B cell (primary cell): Measurements from ENCODE around the gene CPM. TPM values are rescaled to one million over a fixed set of nuclear protein-coding genes. Genes with fewer than 3 reads are reported as not detected.

Experiments used
- ATAC-seq: fragments of 200-7000 bp; cut with Tn5 transposase; one replicate; pipeline ENCODE4 v1.10.0; 2021; ENCODE audit warnings: low read depth, mild to moderate bottlenecking, moderate number of reproducible peaks, moderate library complexity
- CTCF ChIA-PET: fragments of 350-600 bp; sonication (Branson Sonifier 250); formaldehyde crosslinking; loops from one replicate; lab custom pipeline; 2021; ENCODE audit warnings: antibody characterized with exemption, inconsistent platforms; lab: Charles Lee
- POLR2A ChIA-PET: fragments of 350-600 bp; sonication (Branson Sonifier 250); formaldehyde crosslinking; loops from one replicate; lab custom pipeline; 2021; ENCODE audit warnings: antibody characterized with exemption; lab: Charles Lee
- DNase-seq: peaks from one replicate; pipeline ENCODE4 v3.0.0; 2013
- H2AFZ ChIP-seq: 2 replicates; pipeline ENCODE4 v1.6.1; 2012; ENCODE audit warnings: mild to moderate bottlenecking, low read depth, low read length; ENCODE audit not compliant: insufficient read depth, poor library complexity, severe bottlenecking
- H3K27ac ChIP-seq, 2 donors: 1 replicate in 1 of 2; 2 replicates in 1 of 2; pipeline ENCODE4 v1.5.1; 2012 to 2013; ENCODE audit warnings: low read length in 2 of 2, mild to moderate bottlenecking in 2 of 2, moderate library complexity in 1 of 2
- H3K27me3 ChIP-seq, 4 experiments: fragments of 200-600 bp in 1 of 4; sonication (generic) in 1 of 4; replicated peaks in 1 of 4; 1 replicate in 2 of 4; 2 replicates in 2 of 4; pipeline versions ENCODE4 v1.6.1 to v1.7.0; 2013 to 2016; ENCODE audit warnings: low read length in 3 of 4, mild to moderate bottlenecking in 2 of 4, mixed read lengths in 1 of 4, moderate library complexity in 1 of 4; ENCODE audit not compliant: insufficient read depth in 4 of 4, control insufficient read depth in 3 of 4; ENCODE audit errors: control extremely low read depth in 1 of 4
- H3K36me3 ChIP-seq, 2 experiments: replicated peaks in 1 of 2; 1 replicate in 1 of 2; 2 replicates in 1 of 2; pipeline versions ENCODE4 v1.6.1 to v1.7.1; 2013; ENCODE audit warnings: low read length in 1 of 2; ENCODE audit not compliant: insufficient read depth in 2 of 2, control insufficient read depth in 1 of 2; ENCODE audit errors: control extremely low read depth in 1 of 2, extremely low read depth in 1 of 2
- H3K4me1 ChIP-seq, 2 donors: fragments of 200-600 bp in 1 of 2; sonication (generic) in 1 of 2; 1 replicate in 1 of 2; 2 replicates in 1 of 2; pipeline versions ENCODE4 v1.5.1 to v1.6.1; 2013 to 2017; ENCODE audit warnings: low read length in 2 of 2; ENCODE audit not compliant: control insufficient read depth in 2 of 2, insufficient read depth in 2 of 2
- H3K4me2 ChIP-seq: replicated peaks from 2 replicates; pipeline ENCODE3; 2012; ENCODE audit warnings: mild to moderate bottlenecking, low read depth, low read length; ENCODE audit not compliant: poor library complexity, severe bottlenecking
- H3K4me3 ChIP-seq, 5 experiments: fragments of 200-600 bp in 1 of 5; sonication (generic) in 1 of 5; 1 replicate in 3 of 5; 2 replicates in 2 of 5; pipeline versions ENCODE4 v1.5.1 to v1.7.0; 2011 to 2016; ENCODE audit warnings: low read length in 4 of 5, mild to moderate bottlenecking in 4 of 5, low read depth in 2 of 5, control low read depth in 1 of 5, moderate library complexity in 1 of 5; ENCODE audit not compliant: insufficient read depth in 1 of 5; ENCODE audit errors: control extremely low read depth in 1 of 5, extremely low read depth in 1 of 5
- H3K79me2 ChIP-seq: fragments of 200-600 bp; sonication (generic); one replicate; pipeline ENCODE4 v1.6.0; 2016; ENCODE audit warnings: low read length; ENCODE audit not compliant: control insufficient read depth, insufficient read depth
- H3K9ac ChIP-seq: fragments of 200-600 bp; sonication (generic); 2 replicates; pipeline ENCODE4 v1.6.1; 2017; ENCODE audit warnings: mild to moderate bottlenecking, low read length, moderate library complexity
- H3K9me3 ChIP-seq, 3 donors: one replicate each; pipeline versions ENCODE4 v1.6.1 to v1.7.1; 2013; ENCODE audit warnings: low read length in 2 of 3; ENCODE audit not compliant: control insufficient read depth in 2 of 3, insufficient read depth in 1 of 3; ENCODE audit errors: control extremely low read depth in 1 of 3
- H4K20me1 ChIP-seq: 2 replicates; pipeline ENCODE4 v1.6.0; 2012; ENCODE audit warnings: mild to moderate bottlenecking, low read length; ENCODE audit not compliant: insufficient read depth, control insufficient read depth, poor library complexity, severe bottlenecking
- H3K27ac Mint-ChIP-seq: one replicate; pipeline ENCODE4 v1.8.0; 2021; ENCODE audit warnings: mixed read lengths
- H3K27me3 Mint-ChIP-seq: one replicate; pipeline ENCODE4 v1.8.0; 2021; ENCODE audit warnings: mixed read lengths
- H3K4me1 Mint-ChIP-seq: one replicate; pipeline ENCODE4 v1.8.0; 2021; ENCODE audit warnings: mixed read lengths
- H3K4me3 Mint-ChIP-seq: one replicate; pipeline ENCODE4 v1.8.0; 2021; ENCODE audit warnings: mixed read lengths
- H3K9me3 Mint-ChIP-seq: one replicate; pipeline ENCODE4 v1.8.0; 2022; ENCODE audit warnings: mixed read lengths; ENCODE audit not compliant: insufficient read depth
- EZH2 ChIP-seq: IDR thresholded peaks from 2 replicates; pipeline ENCODE4 v1.6.1; 2012; ENCODE audit warnings: borderline replicate concordance, low read depth, mild to moderate bottlenecking, moderate library complexity, low read length; ENCODE audit not compliant: insufficient read depth, poor library complexity, severe bottlenecking
- WGBS: methylation state at CpG from one replicate; pipeline ENCODE4 v1.1.5; 2013; ENCODE audit warnings: missing lambda C conversion rate; ENCODE audit not compliant: insufficient coverage; 5-methylcytosine and 5-hydroxymethylcytosine counted together
- intact Hi-C: fragments of 100-400 bp; cut with micrococcal nuclease; formaldehyde crosslinking; loops from one replicate; pipeline ENCODE4 v1.10.0; 2022
- polyA plus RNA-seq: library from polyadenylated mRNA; depleted of rRNA; stranded (reverse); fragments of >200 nt; gene quantifications from 2 replicates; pipeline ENCODE4 v1.2.3, GENCODE V29; 2012
- total RNA-seq, 2 donors: library from RNA; stranded (reverse); fragments of 120-200 nt in 1 of 2; gene quantifications; 1 replicate in 1 of 2; 2 replicates in 1 of 2; pipeline versions ENCODE4 v1.2.3 to v1.2.4, GENCODE V29; 2013 to 2022
- TF ChIP-seq, protein P1 (sequence below): fragments of 200-600 bp; IDR thresholded peaks from one replicate; pipeline ENCODE4 v1.8.0; 2022; ENCODE audit warnings: antibody characterized with exemption, mild to moderate bottlenecking

The CPM gene
- total and polyA plus RNA-seq, 2 donors (not counting 1 experiment from before 2014, with no cell fraction given) = 1.2 to 5.0 TPM

DNA sequence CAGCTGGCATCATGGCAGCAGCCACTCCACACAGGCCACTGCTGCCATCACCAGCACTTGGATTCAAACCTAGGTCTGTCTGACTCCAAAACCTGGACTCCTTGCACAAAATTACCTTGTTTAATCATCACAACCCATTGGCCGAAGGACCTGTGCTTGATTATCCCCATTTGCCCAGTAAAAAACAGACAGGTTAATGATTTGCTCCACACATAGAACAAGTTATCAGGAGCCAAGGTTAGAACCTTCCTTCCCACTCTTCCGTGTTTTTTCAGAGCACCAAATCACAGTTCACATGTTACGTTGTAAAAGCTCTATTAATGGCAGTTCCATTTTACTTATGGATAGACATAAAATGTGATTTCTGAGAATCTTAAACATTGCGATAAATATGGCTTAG, 23.5 kb upstream of the CPM start:
- DNase-seq (no peak), ATAC-seq (no peak)
- Histone ChIP-seq H3K4me3 (no peak overlapping the region), H4K20me1 (no peaks in the 10 kb centered on the region), H3K79me2 (no peaks in the 10 kb centered on the region), H3K27ac (no peak overlapping the region), H2AFZ (no peak overlapping the region), H3K4me1 (peaks cover 6 to 8% of the 10 kb centered on the region in 2 donors), H3K27me3 (no peaks in the 10 kb centered on the region), H3K4me2 (no peak overlapping the region), H3K36me3 (no peaks in the 10 kb centered on the region), H3K9ac (no peak overlapping the region), H3K9me3 (peaks cover 0 to 10% (median 0%) of the 10 kb centered on the region in 3 donors)
- H3K4me1 Mint-ChIP-seq = peaks cover 10% of the 10 kb centered on the region
- H3K4me3 Mint-ChIP-seq = no peak overlapping the region
- POLR2A ChIA-PET = no interaction called here
- no peaks in the 10 kb centered on the region for H3K27me3 Mint-ChIP-seq
- H3K9me3 Mint-ChIP-seq = no peaks in the 10 kb centered on the region
- TF ChIP-seq, protein P1, sequence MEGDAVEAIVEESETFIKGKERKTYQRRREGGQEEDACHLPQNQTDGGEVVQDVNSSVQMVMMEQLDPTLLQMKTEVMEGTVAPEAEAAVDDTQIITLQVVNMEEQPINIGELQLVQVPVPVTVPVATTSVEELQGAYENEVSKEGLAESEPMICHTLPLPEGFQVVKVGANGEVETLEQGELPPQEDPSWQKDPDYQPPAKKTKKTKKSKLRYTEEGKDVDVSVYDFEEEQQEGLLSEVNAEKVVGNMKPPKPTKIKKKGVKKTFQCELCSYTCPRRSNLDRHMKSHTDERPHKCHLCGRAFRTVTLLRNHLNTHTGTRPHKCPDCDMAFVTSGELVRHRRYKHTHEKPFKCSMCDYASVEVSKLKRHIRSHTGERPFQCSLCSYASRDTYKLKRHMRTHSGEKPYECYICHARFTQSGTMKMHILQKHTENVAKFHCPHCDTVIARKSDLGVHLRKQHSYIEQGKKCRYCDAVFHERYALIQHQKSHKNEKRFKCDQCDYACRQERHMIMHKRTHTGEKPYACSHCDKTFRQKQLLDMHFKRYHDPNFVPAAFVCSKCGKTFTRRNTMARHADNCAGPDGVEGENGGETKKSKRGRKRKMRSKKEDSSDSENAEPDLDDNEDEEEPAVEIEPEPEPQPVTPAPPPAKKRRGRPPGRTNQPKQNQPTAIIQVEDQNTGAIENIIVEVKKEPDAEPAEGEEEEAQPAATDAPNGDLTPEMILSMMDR = no peak
- TF ChIP-seq EZH2 = no peak
- no peak overlapping the region for H3K27ac Mint-ChIP-seq
- intact Hi-C loops = loop anchor here (10.0 kb wide), 1 partner anchor 98 kb away; no protein-coding TSS in a partner anchor
- 98% methylated on average over 3 of the region's 4 CpGs for WGBS
- CTCF ChIA-PET = no interaction called here

DNA sequence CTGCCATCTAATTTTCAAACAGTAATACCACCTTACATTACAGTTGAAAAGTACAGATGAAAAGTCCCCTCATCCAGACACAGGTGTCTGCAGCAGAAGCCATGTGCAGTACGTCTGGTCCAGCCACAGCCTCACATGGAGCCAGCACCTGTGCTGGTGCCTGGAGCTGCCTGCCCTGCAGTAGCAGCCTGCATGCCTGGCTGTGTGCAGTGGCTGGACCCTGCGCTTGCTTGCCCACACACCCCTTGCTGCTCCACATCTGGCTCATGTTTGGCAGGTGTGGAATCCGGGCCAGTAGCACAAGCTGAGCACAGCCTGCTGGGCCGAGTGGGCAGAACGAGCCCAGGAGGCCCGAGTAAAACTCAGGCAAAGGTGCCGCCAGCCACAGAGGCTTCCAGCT, 21.8 kb upstream of the CPM start:
- 91% methylated on average over 6 of the region's 7 CpGs for WGBS
- CTCF ChIA-PET = no interaction called here
- H3K9ac ChIP-seq = no peak overlapping the region
- POLR2A ChIA-PET = no interaction called here
- H3K9me3 ChIP-seq = peaks cover 0 to 10% (median 0%) of the 10 kb centered on the region in 3 donors
- no peaks in the 10 kb centered on the region for H4K20me1 ChIP-seq
- ATAC-seq (no peak), DNase-seq (no peak)
- intact Hi-C loops = loop anchor here (10.0 kb wide), 1 partner anchor 100 kb away; no protein-coding TSS in a partner anchor
- H3K36me3 ChIP-seq = no peaks in the 10 kb centered on the region
- Mint-ChIP-seq H3K27me3 (no peaks in the 10 kb centered on the region), H3K4me1 (peaks cover 10% of the 10 kb centered on the region), H3K9me3 (no peaks in the 10 kb centered on the region), H3K4me3 (no peak overlapping the region), H3K27ac (no peak overlapping the region)
- no peak overlapping the region for H2AFZ ChIP-seq
- H3K4me1 ChIP-seq = peaks cover 6 to 8% of the 10 kb centered on the region in 2 donors
- H3K4me3 ChIP-seq = no peak overlapping the region
- H3K79me2 ChIP-seq = no peaks in the 10 kb centered on the region
- no peaks in the 10 kb centered on the region for H3K27me3 ChIP-seq
- H3K4me2 ChIP-seq = no peak overlapping the region
- no peak for TF ChIP-seq EZH2
- TF ChIP-seq, protein P1 = no peak
- no peak overlapping the region for H3K27ac ChIP-seq
